C4-2B (cell line): ENCODE measurements around the gene CERS5.

Source experiments
- H3K27ac ChIP-seq: fragments of 450-650 bp; 2 replicates; pipeline ENCODE4 v1.5.1; 2017
- ZFX ChIP-seq: fragments of 450-650 bp; IDR thresholded peaks from 2 replicates; pipeline ENCODE4 v1.6.1; 2017
- TF ChIP-seq, protein P1 (sequence below): fragments of 450-650 bp; conservative IDR thresholded peaks from 2 replicates; pipeline ENCODE4 v1.5.1; 2017; ENCODE audit warnings: mild to moderate bottlenecking

Gene CERS5

GRCh38 chr12:50186681-50187080, 19.5 kb upstream of the CERS5 start:
- TF ChIP-seq, protein P1, sequence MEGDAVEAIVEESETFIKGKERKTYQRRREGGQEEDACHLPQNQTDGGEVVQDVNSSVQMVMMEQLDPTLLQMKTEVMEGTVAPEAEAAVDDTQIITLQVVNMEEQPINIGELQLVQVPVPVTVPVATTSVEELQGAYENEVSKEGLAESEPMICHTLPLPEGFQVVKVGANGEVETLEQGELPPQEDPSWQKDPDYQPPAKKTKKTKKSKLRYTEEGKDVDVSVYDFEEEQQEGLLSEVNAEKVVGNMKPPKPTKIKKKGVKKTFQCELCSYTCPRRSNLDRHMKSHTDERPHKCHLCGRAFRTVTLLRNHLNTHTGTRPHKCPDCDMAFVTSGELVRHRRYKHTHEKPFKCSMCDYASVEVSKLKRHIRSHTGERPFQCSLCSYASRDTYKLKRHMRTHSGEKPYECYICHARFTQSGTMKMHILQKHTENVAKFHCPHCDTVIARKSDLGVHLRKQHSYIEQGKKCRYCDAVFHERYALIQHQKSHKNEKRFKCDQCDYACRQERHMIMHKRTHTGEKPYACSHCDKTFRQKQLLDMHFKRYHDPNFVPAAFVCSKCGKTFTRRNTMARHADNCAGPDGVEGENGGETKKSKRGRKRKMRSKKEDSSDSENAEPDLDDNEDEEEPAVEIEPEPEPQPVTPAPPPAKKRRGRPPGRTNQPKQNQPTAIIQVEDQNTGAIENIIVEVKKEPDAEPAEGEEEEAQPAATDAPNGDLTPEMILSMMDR: no peak
- no peak for TF ChIP-seq ZFX
- H3K27ac ChIP-seq: no peak overlapping the region

DNA sequence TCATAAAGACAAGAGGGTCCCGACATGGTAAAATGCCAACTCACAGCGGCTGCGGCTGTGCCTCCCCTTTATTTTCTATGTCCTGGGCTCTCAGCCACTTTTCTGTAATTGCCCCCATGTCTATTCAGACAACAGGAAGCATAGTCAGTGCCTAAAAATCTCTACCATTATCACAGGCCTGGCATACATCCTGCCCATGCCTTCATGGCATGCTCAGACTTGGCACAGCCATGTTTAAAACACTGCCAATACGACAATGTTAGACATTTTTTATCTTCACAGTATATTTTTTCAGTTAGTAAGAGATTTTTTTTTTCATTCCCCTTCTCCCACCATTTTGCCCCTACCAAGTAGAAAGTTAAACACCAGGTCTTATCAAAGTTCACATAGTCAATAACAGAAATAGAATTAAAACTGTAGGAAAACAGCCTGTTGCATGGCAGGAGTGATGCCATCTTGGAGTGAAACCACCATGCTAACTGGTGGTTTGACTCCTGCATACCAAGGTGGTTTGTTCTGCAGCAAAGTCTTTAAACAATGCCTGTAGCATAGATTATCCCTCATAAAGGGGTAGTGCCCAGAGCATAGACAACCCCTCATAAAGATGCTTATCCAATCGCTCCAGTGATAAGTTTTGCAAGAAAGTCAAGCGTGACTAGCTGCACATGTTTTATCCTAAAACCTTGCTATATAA, 18.9 kb upstream of the CERS5 start:
- no peak overlapping the region for H3K27ac ChIP-seq
- TF ChIP-seq ZFX: no peak
- TF ChIP-seq, protein P1: no peak

- no peak for TF ChIP-seq ZFX
- TF ChIP-seq, protein P1: no peak
- H3K27ac ChIP-seq: no peak overlapping the region
Observed at GRCh38 chr12:50185301-50185895, 18.2 kb upstream of the CERS5 start.

- H3K27ac ChIP-seq: no peak overlapping the region
- no peak for TF ChIP-seq ZFX
- TF ChIP-seq, protein P1: no peak
Observed at GRCh38 chr12:50184261-50184660, 17.1 kb upstream of the CERS5 start.

DNA sequence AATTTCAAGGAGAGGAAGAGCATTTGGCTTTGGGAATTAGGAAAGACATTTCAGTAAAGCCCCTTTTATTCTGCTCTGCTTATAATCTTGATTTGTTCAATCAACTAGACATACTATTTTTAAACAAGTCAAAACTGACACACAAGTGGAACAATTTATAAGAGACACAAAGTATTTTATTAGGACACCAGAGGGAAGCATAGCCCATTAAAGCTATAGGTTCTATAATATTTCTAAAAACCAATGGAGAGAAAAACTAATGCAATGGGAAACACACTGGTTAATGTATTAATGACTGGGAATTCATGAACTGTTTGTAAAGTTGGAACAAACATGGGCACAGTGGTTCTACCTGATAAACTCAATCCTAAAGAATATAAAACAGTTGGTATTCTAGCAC, 15.3 kb upstream of the CERS5 start:
- no peak for TF ChIP-seq ZFX
- TF ChIP-seq, protein P1: peak; percentile 30
- no peak overlapping the region for H3K27ac ChIP-seq

DNA sequence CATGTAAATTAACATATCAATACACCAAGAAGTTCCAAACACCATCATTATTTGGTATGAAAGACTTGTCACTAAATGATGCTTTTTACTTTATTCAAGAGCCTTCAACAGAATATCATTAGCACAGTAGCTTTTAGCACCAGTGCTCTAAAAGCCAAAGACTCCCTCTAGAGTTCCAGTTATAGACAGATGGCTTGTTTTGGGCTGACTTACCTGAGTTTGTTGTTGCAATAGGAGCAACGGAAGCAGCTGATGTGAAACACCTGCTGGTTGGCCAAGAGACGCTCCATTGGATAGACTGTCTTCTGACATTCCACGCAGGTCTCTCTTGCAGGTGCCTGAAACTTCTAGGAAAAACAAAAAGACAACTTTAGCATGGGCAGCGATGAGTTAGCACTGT, 14.5 kb upstream of the CERS5 start:
- no peak overlapping the region for H3K27ac ChIP-seq
- no peak for TF ChIP-seq ZFX
- TF ChIP-seq, protein P1: no peak

DNA sequence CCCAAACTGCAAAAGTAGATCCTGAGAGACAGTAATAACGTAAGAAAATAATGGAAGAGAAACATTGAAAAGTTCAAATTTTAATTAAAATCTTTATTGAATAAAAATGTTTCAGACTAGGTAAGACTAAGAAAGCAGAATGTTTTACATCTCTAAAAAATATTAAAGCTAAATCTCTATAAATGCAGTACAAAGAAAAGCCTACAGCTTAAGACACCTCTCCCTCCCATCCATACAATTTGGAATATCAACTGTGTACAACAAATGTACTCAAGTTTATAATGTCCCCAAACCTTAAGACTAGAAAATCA, 8.5 kb upstream of the CERS5 start:
- TF ChIP-seq, protein P1: peak; percentile 36
- TF ChIP-seq ZFX: no peak
- H3K27ac ChIP-seq: no peak overlapping the region
